ENCODE results near the gene DMTF1. TPM values are rescaled to one million over a fixed set of nuclear protein-coding genes. Genes with fewer than 3 reads are reported as not detected.

Gene DMTF1
- total and polyA plus RNA-seq, 10 of the 15 experiments (the other 5 are each of a cell fraction or from before 2014, with no cell fraction given), result 24.3 to 191 (median 72.0) TPM

- no peak for TF ChIP-seq PAX8 (IDR thresholded peaks at IDR 0.05)
- TF ChIP-seq, protein P1, sequence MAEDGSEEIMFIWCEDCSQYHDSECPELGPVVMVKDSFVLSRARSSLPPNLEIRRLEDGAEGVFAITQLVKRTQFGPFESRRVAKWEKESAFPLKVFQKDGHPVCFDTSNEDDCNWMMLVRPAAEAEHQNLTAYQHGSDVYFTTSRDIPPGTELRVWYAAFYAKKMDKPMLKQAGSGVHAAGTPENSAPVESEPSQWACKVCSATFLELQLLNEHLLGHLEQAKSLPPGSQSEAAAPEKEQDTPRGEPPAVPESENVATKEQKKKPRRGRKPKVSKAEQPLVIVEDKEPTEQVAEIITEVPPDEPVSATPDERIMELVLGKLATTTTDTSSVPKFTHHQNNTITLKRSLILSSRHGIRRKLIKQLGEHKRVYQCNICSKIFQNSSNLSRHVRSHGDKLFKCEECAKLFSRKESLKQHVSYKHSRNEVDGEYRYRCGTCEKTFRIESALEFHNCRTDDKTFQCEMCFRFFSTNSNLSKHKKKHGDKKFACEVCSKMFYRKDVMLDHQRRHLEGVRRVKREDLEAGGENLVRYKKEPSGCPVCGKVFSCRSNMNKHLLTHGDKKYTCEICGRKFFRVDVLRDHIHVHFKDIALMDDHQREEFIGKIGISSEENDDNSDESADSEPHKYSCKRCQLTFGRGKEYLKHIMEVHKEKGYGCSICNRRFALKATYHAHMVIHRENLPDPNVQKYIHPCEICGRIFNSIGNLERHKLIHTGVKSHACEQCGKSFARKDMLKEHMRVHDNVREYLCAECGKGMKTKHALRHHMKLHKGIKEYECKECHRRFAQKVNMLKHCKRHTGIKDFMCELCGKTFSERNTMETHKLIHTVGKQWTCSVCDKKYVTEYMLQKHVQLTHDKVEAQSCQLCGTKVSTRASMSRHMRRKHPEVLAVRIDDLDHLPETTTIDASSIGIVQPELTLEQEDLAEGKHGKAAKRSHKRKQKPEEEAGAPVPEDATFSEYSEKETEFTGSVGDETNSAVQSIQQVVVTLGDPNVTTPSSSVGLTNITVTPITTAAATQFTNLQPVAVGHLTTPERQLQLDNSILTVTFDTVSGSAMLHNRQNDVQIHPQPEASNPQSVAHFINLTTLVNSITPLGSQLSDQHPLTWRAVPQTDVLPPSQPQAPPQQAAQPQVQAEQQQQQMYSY (CRISPR knock-in tag; IDR thresholded peaks at IDR 0.05), result no peak
- TF ChIP-seq SREBF2 (IDR thresholded peaks at IDR 0.05; ENCODE audit: low read length), result no peak
- no peak for TF ChIP-seq BRCA1 (IDR thresholded peaks at IDR 0.05; ENCODE audit: low read depth, low read length)
- no peak for TF ChIP-seq NFXL1 (IDR thresholded peaks at IDR 0.05; ENCODE audit: borderline replicate concordance)
- RAD21 ChIA-PET (ENCODE audit: unreplicated experiment), result interaction anchor here (1.0 to 1.8 kb wide), 2 partner anchors 12 to 252 kb away, joined by 3 to 5 read pairs; partner anchors contain the start of gene DMTF1
- POLR2A ChIA-PET, result interaction anchor here (1.0 to 2.8 kb wide), 5 partner anchors 10 to 50 kb away, joined by 3 to 10 read pairs (median 3); partner anchors contain the start of gene DMTF1
- FAIRE-seq (no peak), DNase-seq (ENCODE audit: low read depth, low spot score) (no peak), ATAC-seq (no peak)
- Histone ChIP-seq H3K36me3 (ENCODE audit: control insufficient read depth in 2 of 2, insufficient read depth in 2 of 2, low read length in 1 of 2) (peaks cover 0 to 29% of the 10 kb centered on the region in 2 experiments), H3K4me2 (ENCODE audit: control insufficient read depth, insufficient read depth) (no peak overlapping the region), H2AFZ (ENCODE audit: control insufficient read depth, low read depth, low read length) (no peak overlapping the region), H3K9me3 (replicated peaks; ENCODE audit: control insufficient read depth, insufficient read depth, low read length) (no peaks in the 10 kb centered on the region), H3K27ac (ENCODE audit: control insufficient read depth, insufficient read depth) (no peak overlapping the region), H3K4me1 (ENCODE audit: control insufficient read depth, insufficient read depth, low read length) (no peaks in the 10 kb centered on the region; the same call in 1 of the 2 replicates), H3K79me2 (ENCODE audit: control insufficient read depth, insufficient read depth, low read length) (peaks cover 37% of the 10 kb centered on the region), H3K4me3 (no peak overlapping the region), H3K27me3 (replicated peaks in 1 of 2; ENCODE audit: control insufficient read depth in 2 of 2, insufficient read depth in 2 of 2, low read length in 1 of 2) (no peaks in the 10 kb centered on the region), H4K20me1 (ENCODE audit: control insufficient read depth, insufficient read depth) (no peaks in the 10 kb centered on the region), H3K9ac (ENCODE audit: control insufficient read depth, insufficient read depth, low read length) (no peak overlapping the region)
- CTCF ChIA-PET, result interaction anchor here (1.1 to 1.4 kb wide), 2 partner anchors 10 to 52 kb away, joined by 5 read pairs; no protein-coding TSS in a partner anchor
- intact Hi-C loops (cut with micrococcal nuclease; ENCODE audit: unreplicated experiment), result no loop called here
- in situ Hi-C loops (cut with MboI), result no loop called here
- SMC1A ChIA-PET (ENCODE audit: uncharacterized antibody, unreplicated experiment), result interaction anchor here (1.1 kb wide), 1 partner anchor 9 kb away, joined by 6 read pairs; no protein-coding TSS in a partner anchor
- WGBS (ENCODE audit: insufficient coverage, insufficient replicate concordance, low lambda C conversion rate, missing lambda C conversion rate), result 52% methylated on average over 2 of the region's 2 CpGs
- no TSS peak for BruUV-seq (replicated peaks)
These were observed 12.2 kb downstream of the DMTF1 start for GRCh38 chr7:87164433-87164832.

Measured in GM12878 (cell line).